ENCODE results near the gene TAS2R46. TPM values are rescaled to one million over a fixed set of nuclear protein-coding genes. Genes with fewer than 3 reads are reported as not detected.
A peak's percentile ranks its signal among the peaks of the same experiment; 100 is the strongest.
"Not testable (repeated sequence)": the region's sequence is repeated elsewhere in the genome, so short reads cannot be mapped to it uniquely, and the experiment has no call there.

Gene TAS2R46, protein sequence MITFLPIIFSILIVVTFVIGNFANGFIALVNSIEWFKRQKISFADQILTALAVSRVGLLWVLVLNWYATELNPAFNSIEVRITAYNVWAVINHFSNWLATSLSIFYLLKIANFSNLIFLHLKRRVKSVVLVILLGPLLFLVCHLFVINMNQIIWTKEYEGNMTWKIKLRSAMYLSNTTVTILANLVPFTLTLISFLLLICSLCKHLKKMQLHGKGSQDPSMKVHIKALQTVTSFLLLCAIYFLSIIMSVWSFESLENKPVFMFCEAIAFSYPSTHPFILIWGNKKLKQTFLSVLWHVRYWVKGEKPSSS
- under 1 TPM in 2 of 12 donors, not detected in 10; 0.24 to 0.28 TPM for polyA plus RNA-seq (ENCODE audit: insufficient read length in 12 of 12)
- long read RNA-seq, donor 1, result 0 reads
- long read RNA-seq, donor 2, result 0 reads
- long read RNA-seq, donor 3, result 0 reads
- long read RNA-seq, donor 4, result 0 reads
- long read RNA-seq, donor 5, result 0 reads
- long read RNA-seq, donor 6, result 0 reads
- long read RNA-seq, donor 7, result 0 reads
- long read RNA-seq, donor 8, result 0 reads
- long read RNA-seq, donor 9, result 0 reads
- long read RNA-seq, donor 10, result 0 reads
- long read RNA-seq, donor 11, result 0 reads

- not testable (repeated sequence) for DNase-seq
Measured at GRCh38 chr12:11062194-11062593, at the start of gene TAS2R46. Gene TAS2R46 (minus strand): TSS chr12:11062294. CDS start chr12:11062294, 0 bp downstream.

DNA sequence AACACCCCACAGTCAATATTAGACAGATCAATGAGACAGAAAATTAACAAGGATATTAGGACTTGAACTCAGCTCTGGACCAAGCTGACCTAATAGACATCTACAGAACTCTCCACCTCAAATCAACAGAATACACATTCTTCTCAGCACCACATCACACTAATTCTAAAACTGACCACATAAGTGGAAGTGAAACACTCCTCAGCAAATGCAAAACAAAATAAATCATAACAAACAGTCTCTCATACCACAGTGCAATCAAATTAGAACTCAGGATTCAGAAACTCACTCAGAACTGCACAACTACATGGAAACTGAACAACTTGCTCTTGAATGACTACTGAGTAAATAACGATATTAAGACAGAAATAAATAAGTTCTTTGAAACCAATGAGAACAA, 49.1 kb upstream of the TAS2R46 start:
- not testable (repeated sequence) for DNase-seq

GRCh38 chr12:11108862-11109261, 46.8 kb upstream of the TAS2R46 start:
- no peak for DNase-seq

DNA sequence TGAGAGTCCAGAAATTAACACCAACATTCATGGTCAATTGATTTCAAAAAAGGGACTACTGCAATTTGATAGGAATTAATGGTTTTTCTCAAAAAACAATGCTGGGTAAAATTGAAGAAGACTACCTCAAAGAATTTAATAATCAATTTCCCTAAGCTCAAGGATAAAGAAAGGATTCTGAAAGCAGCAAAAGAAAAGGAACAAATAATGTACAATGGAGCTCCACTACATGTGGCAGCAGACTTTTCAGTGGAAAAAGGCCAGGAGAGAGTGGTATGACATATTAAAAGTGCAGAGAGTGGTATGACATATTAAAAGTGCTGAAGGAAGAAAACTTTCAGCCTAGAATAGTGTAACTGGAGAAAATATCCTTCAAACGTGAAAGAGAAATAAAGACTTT, 45.6 kb upstream of the TAS2R46 start:
- no peak for DNase-seq

DNA sequence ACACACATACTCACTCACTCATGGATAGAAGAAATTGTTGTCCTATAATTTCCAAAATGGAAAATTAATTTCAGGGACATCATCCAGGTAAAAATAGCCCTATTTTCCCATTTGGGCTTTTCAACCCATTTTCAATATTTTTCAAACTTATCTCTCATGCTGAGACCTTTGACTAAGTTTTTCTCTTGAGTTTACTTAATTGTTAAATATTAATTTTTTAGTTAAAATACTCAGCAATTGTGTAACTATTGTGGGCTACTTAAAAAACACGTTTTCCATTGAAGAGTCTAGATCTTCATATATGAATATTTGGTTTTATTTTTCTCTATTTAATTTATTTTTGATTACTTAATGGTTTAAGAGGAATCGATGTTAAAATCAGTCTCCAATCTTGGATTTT, 44.2 kb upstream of the TAS2R46 start:
- DNase-seq, result no peak

DNA sequence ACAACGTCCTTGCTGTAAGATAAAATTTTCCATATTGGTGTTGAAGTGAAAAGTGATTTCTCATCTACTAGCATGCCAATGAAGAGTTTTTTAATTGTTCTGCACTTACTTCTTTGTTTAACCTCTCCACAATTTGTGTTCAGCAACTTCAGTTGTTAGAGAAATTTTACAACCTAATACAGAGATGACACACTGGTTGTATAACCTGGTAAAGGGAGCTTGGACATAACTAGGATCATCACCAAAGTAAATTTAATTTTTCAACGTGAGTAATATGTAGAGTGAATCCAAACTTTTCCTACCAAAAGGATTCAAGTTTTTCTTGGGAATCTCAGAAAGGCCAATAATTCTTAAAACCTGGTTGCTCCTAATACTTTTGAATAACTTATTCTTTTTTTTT, 43.5 kb upstream of the TAS2R46 start:
- DNase-seq, result no peak

GRCh38 chr12:11094910-11095309, 32.8 kb upstream of the TAS2R46 start:
- not testable (repeated sequence) for DNase-seq

- no peak for DNase-seq
Measured at GRCh38 chr12:11092128-11092527, 30.0 kb upstream of the TAS2R46 start, which contains the start of gene TAS2R43. Gene TAS2R43 (minus strand): TSS chr12:11092313. CDS start chr12:11092229, 84 bp downstream.

DNA sequence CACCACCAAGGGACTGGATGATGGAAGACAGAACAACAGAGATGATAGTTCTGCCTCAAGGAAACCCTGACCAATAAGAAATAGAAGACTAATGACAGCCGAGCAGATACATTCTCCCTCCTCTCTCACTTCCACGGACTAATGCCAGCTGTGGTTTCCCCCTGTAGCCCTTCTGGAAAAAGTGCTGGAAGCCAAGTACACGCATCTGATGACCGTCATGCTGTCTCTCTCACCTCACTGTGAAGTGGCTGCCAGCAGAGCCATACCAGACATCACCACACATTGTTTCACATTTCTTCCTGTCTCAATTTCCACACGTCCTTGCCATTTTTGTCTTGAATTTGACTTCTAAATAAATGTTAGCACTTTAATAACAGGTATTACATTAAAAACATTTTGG, 27.2 kb upstream of the TAS2R46 start:
- no peak for DNase-seq

- no peak for DNase-seq
Measured at GRCh38 chr12:11085419-11085818, 23.3 kb upstream of the TAS2R46 start.

- DNase-seq, result no peak
Measured at GRCh38 chr12:11081987-11082386, 19.9 kb upstream of the TAS2R46 start.

GRCh38 chr12:11078246-11078645, 16.2 kb upstream of the TAS2R46 start:
- no peak for DNase-seq

DNA sequence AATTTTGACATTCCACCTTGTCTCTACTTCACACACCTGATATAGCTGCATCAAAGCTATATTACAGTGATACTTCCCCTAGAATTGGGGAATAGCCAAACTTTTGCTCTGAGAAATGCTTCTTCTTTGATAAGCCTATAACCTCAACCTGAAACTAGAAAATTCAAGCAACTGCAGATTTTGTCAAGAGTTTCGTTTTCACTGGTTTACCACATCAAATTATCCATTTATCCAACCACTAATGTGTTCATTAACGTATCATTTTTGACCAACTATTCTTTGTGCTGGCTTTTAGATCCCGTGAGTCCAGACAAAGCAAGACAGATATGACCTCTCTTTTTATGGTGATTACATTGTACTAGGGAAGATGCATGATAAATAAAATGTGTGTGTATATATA, 13.5 kb upstream of the TAS2R46 start:
- no peak for DNase-seq

GRCh38 chr12:11071414-11071813, 9.3 kb upstream of the TAS2R46 start:
- no peak for DNase-seq

- DNase-seq, result no peak
Measured at GRCh38 chr12:11070999-11071398, 8.9 kb upstream of the TAS2R46 start.

DNA sequence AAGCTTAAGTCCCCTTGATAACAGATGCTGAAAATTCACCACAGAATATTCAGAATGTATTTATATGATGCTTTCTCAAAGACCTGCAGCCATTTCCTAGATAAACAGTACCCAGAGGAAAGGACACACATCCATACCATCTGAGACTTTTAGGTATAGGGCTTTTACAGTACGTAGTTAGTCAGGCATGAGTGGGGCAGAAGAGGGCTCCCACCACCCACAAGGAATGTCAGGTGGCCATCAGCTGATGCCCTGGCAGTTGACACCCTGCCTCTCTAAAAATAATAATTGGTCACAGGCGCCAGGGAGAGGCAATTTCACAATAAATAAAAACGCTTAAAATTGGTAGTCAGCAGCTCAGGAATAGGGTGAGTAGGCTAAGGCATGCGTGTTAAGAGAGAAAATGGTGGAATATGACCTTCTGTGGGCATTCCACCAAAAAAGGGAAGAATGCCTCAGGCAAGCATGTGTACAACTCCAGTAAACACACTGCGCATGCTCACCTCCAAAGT, 7.8 kb upstream of the TAS2R46 start:
- DNase-seq, result no peak

GRCh38 chr12:11067514-11067913, 5.4 kb upstream of the TAS2R46 start:
- peak; percentile 18 for DNase-seq

- no peak for DNase-seq
Measured at GRCh38 chr12:11059784-11060183, 2.3 kb downstream of the TAS2R46 start.

- no peak for DNase-seq
Measured at GRCh38 chr12:11059041-11059440, 3.1 kb downstream of the TAS2R46 start.

DNA sequence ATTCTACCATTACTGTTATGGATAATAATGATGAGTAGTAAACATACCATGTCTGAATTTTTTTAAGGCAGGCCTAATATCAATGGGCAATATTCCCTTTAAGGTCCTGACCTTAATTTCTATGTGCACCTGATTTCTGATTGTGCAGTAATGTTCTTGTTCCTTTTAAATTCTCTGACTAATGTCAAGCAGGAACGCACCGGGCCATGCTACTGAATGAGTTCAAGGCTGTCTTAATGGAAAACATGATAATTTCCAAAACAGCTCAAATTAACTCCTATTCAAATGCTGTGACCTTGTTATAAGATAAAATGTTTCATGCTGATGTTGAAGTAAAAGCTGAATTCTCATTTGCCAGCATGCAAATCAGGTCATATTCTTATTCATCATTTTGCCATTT, 6.8 kb downstream of the TAS2R46 start:
- no peak for DNase-seq

- not testable (repeated sequence) for DNase-seq
Measured at GRCh38 chr12:11049806-11050531, 12.1 kb downstream of the TAS2R46 start.

DNA sequence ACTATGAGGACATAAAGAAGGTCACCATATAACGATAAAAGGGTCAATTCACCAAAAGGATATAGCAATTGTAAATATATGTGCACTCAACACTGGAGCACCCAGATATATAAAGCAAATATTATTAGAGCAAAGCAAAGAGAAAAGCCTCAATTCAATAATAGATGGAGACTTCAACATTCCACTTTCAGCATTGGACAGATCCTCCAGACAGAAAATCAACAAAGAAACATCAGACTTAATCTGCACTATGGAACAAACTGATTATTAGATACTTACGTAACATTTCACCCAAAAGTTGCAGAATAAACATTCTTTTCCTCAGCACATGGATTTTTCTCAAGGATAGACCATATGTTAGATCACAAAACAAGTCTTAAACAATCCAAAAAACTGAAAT, 20.7 kb downstream of the TAS2R46 start:
- not testable (repeated sequence) for DNase-seq

Data from muscle of arm (tissue), 14 donors.